Suprapubic skin (tissue), 4 donors: ENCODE data around the gene CC2D2A. TPM values are rescaled to one million over a fixed set of nuclear protein-coding genes. Genes with fewer than 3 reads are reported as not detected.
"Not testable (repeated sequence)": the region's sequence is repeated elsewhere in the genome, so short reads cannot be mapped to it uniquely, and the experiment has no call there.

ENCODE experiments used
- DNase-seq, 2 donors: peaks; one replicate each; pipeline ENCODE4 v3.0.0-alpha.2; 2019; ENCODE audit warnings: low spot score in 2 of 2
- H3K27ac ChIP-seq: fragments of 200-600 bp; sonication (generic); one replicate; pipeline ENCODE4 v1.5.1; 2019
- H3K27me3 ChIP-seq: fragments of 200-600 bp; sonication (generic); one replicate; pipeline ENCODE4 v1.5.1; 2019
- H3K36me3 ChIP-seq: fragments of 200-600 bp; sonication (generic); one replicate; pipeline ENCODE4 v1.5.1; 2019
- H3K4me1 ChIP-seq: fragments of 200-600 bp; sonication (generic); one replicate; pipeline ENCODE4 v1.5.1; 2019
- H3K4me3 ChIP-seq: fragments of 200-600 bp; sonication (generic); one replicate; pipeline ENCODE4 v1.5.1; 2019; ENCODE audit warnings: mild to moderate bottlenecking
- H3K9me3 ChIP-seq: fragments of 200-600 bp; sonication (generic); one replicate; pipeline ENCODE4 v1.5.1; 2019
- EP300 ChIP-seq: sonication (generic); formaldehyde crosslinking; IDR thresholded peaks from one replicate; pipeline ENCODE4 v1.6.1; 2017; ENCODE audit warnings: antibody characterized with exemption
- POLR2A ChIP-seq, 2 donors: fragments of 450-650 bp; IDR thresholded peaks; one replicate each; pipeline ENCODE4 v1.6.1; 2017; ENCODE audit warnings: antibody characterized with exemption in 2 of 2, mild to moderate bottlenecking in 2 of 2, moderate library complexity in 2 of 2
- POLR2AphosphoS5 ChIP-seq, 3 donors: sonication (generic); formaldehyde crosslinking; IDR thresholded peaks; one replicate each; pipeline ENCODE4 v1.6.1; 2017; ENCODE audit warnings: antibody characterized with exemption in 3 of 3
- WGBS: methylation state at CpG from one replicate; pipeline ENCODE4 v1.1.5; 2018; 5-methylcytosine and 5-hydroxymethylcytosine counted together
- total RNA-seq, 4 donors: library from RNA; depleted of rRNA; stranded (reverse); fragments of >200 nt; gene quantifications; one replicate each; pipeline ENCODE4 v1.1.0, GENCODE V29; 2016
- TF ChIP-seq, protein P1 (sequence below), 2 donors: fragments of 200-600 bp in 1 of 2; fragments of 450-650 bp in 1 of 2; sonication (generic) in 1 of 2; IDR thresholded peaks; one replicate each; pipeline ENCODE4 v1.5.1; 2016 to 2019; ENCODE audit warnings: antibody characterized with exemption in 2 of 2, mild to moderate bottlenecking in 1 of 2, moderate library complexity in 1 of 2

The CC2D2A gene
- total RNA-seq, 4 donors from 2014 or later = 2.8 to 12.5 (median 7.9) TPM

- WGBS = 69% methylated on average over 4 of the region's 4 CpGs
- Histone ChIP-seq H3K27me3 (no peaks in the 10 kb centered on the region), H3K4me3 (no peak overlapping the region), H3K4me1 (no peaks in the 10 kb centered on the region), H3K9me3 (no peaks in the 10 kb centered on the region), H3K27ac (no peak overlapping the region), H3K36me3 (peaks cover 22% of the 10 kb centered on the region)
- no peak for DNase-seq
- TF ChIP-seq POLR2AphosphoS5 (IDR thresholded peaks at IDR 0.05) = no peak
- TF ChIP-seq, protein P1, sequence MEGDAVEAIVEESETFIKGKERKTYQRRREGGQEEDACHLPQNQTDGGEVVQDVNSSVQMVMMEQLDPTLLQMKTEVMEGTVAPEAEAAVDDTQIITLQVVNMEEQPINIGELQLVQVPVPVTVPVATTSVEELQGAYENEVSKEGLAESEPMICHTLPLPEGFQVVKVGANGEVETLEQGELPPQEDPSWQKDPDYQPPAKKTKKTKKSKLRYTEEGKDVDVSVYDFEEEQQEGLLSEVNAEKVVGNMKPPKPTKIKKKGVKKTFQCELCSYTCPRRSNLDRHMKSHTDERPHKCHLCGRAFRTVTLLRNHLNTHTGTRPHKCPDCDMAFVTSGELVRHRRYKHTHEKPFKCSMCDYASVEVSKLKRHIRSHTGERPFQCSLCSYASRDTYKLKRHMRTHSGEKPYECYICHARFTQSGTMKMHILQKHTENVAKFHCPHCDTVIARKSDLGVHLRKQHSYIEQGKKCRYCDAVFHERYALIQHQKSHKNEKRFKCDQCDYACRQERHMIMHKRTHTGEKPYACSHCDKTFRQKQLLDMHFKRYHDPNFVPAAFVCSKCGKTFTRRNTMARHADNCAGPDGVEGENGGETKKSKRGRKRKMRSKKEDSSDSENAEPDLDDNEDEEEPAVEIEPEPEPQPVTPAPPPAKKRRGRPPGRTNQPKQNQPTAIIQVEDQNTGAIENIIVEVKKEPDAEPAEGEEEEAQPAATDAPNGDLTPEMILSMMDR (IDR thresholded peaks at IDR 0.05) = no peak
- TF ChIP-seq EP300 = no peak
- no peak for TF ChIP-seq POLR2A (IDR thresholded peaks at IDR 0.05)
Observed at GRCh38 chr4:15507679-15508078, 38.0 kb downstream of the CC2D2A start.

GRCh38 chr4:15510961-15511360 is 41.3 kb downstream of the CC2D2A start:
- H3K4me1 ChIP-seq = no peaks in the 10 kb centered on the region
- no peaks in the 10 kb centered on the region for H3K27me3 ChIP-seq
- 95% methylated on average over 6 of the region's 6 CpGs for WGBS
- TF ChIP-seq POLR2AphosphoS5 (IDR thresholded peaks at IDR 0.05) = no peak
- TF ChIP-seq, protein P1 (IDR thresholded peaks at IDR 0.05) = no peak
- no peak for TF ChIP-seq POLR2A (IDR thresholded peaks at IDR 0.05)
- TF ChIP-seq EP300 = no peak
- DNase-seq = no peak
- H3K27ac ChIP-seq = no peak overlapping the region
- H3K36me3 ChIP-seq = peaks cover 26% of the 10 kb centered on the region
- no peak overlapping the region for H3K4me3 ChIP-seq
- no peaks in the 10 kb centered on the region for H3K9me3 ChIP-seq

DNA sequence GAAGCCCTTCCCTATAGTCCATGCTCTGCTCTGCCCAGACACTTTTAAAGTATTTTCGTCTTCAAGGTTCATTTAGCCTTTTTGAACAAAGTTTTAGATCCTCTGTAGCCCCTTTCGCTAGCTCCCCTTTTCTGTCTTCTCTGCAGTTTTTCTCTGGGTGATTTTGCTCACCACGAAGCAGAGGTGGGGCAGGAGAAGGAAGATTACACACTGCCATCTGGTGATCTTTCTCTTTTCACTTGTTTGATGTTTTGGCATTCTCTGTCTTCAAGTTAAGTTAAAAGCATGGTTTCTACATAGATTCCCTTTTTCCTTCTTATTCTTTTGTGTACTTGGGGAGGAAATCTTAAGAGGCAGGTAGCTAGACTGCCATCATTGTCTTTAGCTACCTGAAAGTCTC is 43.9 kb downstream of the CC2D2A start:
- no peak for DNase-seq
- H3K27ac ChIP-seq = no peak overlapping the region
- no peaks in the 10 kb centered on the region for H3K4me1 ChIP-seq
- H3K36me3 ChIP-seq = peaks cover 34% of the 10 kb centered on the region
- 87% methylated on average over 3 of the region's 3 CpGs for WGBS
- no peaks in the 10 kb centered on the region for H3K9me3 ChIP-seq
- no peak overlapping the region for H3K4me3 ChIP-seq
- TF ChIP-seq, protein P1 (IDR thresholded peaks at IDR 0.05) = no peak
- TF ChIP-seq POLR2A (IDR thresholded peaks at IDR 0.05) (no peak), EP300 (no peak), POLR2AphosphoS5 (IDR thresholded peaks at IDR 0.05) (no peak)
- no peaks in the 10 kb centered on the region for H3K27me3 ChIP-seq

GRCh38 chr4:15515106-15515505 is 45.4 kb downstream of the CC2D2A start:
- H3K36me3 ChIP-seq = peaks cover 34% of the 10 kb centered on the region
- H3K27ac ChIP-seq = no peak overlapping the region
- TF ChIP-seq EP300 (no peak), POLR2A (IDR thresholded peaks at IDR 0.05) (no peak), POLR2AphosphoS5 (IDR thresholded peaks at IDR 0.05) (no peak)
- TF ChIP-seq, protein P1 (IDR thresholded peaks at IDR 0.05) = no peak
- no peaks in the 10 kb centered on the region for H3K4me1 ChIP-seq
- DNase-seq = no peak
- H3K4me3 ChIP-seq = no peak overlapping the region
- H3K9me3 ChIP-seq = no peaks in the 10 kb centered on the region
- 90% methylated on average over 4 of the region's 4 CpGs for WGBS
- no peaks in the 10 kb centered on the region for H3K27me3 ChIP-seq

- TF ChIP-seq POLR2AphosphoS5 (IDR thresholded peaks at IDR 0.05) (no peak), EP300 (no peak), POLR2A (IDR thresholded peaks at IDR 0.05) (no peak)
- TF ChIP-seq, protein P1 (IDR thresholded peaks at IDR 0.05) = no peak
- no peak overlapping the region for H3K4me3 ChIP-seq
- no peaks in the 10 kb centered on the region for H3K27me3 ChIP-seq
- no peak overlapping the region for H3K27ac ChIP-seq
- WGBS = 96% methylated on average over 3 of the region's 3 CpGs
- H3K4me1 ChIP-seq = no peaks in the 10 kb centered on the region
- H3K9me3 ChIP-seq = no peaks in the 10 kb centered on the region
- no peak for DNase-seq
- H3K36me3 ChIP-seq = peaks cover 23% of the 10 kb centered on the region
Observed at GRCh38 chr4:15516494-15516893, 46.8 kb downstream of the CC2D2A start.

GRCh38 chr4:15517681-15518080 is 48.0 kb downstream of the CC2D2A start:
- not testable (repeated sequence) for H3K27me3 ChIP-seq, DNase-seq, H3K27ac ChIP-seq, H3K4me1 ChIP-seq, H3K4me3 ChIP-seq, H3K9me3 ChIP-seq
- WGBS = 96% methylated on average over 4 of the region's 4 CpGs
- peaks cover 19% of the 10 kb centered on the region for H3K36me3 ChIP-seq
